RCC 7860 (cell line): ENCODE data around the gene SHTN1.

ENCODE experiments used
- DNase-seq: peaks from one replicate; pipeline ENCODE4 v3.0.0-alpha.2; 2015; ENCODE audit warnings: low spot score
- FAIRE-seq: peaks from 2 replicates; lab custom pipeline; 2012; peaks lifted over from hg19 to GRCh38; lab: Jason Lieb, UNC

SHTN1 gene

DNA sequence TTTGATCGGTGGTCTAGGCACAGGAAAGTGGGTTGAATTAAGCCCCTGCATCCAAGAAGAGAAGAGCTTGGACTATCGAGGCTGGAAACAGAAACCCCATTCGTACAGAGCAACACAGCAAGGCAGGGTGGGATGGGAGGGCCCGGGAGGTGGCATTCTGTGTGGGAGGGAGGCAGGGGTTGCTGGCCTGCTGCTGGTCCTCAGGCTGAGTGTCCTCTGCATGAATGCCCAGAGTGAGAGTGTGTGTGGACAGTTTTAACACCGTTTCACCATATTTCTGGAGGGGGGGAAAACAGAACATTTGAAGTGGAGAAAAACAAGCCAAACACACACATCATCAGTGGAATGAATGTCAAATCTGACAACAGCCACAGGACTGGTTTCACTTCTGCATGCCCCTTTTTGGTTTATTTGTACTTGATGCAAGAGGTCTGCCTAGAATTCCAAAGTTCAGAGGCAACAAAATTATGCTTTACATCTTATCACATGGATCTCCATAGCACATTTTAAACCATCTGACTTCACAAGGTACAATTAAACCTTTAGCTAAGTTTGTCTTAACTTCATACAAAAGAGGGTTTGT is 166.8 kb downstream of the SHTN1 start:
- DNase-seq = no peak
- no peak for FAIRE-seq

DNA sequence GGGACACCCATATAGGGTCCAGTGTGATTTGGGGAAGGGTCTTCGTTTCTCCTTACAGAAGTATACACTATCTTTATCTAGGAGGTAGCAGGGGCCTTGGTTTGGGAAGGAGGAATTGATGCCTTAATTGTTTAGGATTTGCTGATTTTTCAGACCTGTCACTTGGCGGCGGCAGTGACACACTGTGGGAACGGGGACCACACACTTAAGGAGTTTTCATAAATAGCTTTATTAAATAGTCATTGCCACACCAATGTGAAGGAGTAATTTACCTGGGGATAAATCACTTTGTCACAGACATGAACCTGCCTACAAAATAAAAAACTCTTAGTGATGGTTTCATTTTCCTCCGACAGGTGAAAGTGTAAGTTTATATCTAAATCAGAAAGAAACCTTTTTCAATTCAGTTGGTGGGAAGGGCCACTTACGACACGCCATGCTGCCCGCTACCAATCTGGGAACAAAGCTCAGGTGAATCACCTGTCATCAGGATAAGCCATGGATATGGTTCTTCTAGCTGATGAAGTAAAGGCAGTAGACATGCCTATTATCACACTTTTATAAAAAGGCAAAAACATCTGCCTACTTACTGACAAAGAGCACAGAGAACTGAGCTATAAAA is 168.0 kb downstream of the SHTN1 start:
- DNase-seq (no peak), FAIRE-seq (no peak)

DNA sequence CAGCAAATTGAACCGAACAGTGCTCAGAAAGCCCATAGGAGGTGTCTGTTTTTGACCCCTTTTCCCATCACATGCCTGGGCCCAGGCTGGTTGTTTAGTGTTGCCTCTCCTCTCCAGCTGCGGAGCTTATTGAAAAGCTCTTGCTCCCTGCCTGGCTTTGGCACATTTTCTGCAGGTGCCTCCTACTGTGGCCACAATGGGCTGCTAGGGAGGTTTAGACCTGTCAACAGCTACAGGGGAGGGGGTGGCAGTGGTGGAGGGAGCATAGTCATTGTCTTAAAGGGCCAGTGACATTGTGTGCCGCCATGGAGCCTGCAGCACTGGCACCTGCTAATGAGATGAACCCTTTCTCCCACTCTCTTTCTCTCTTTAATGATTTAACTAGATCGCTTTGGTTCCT is 168.9 kb downstream of the SHTN1 start:
- no peak for DNase-seq
- no peak for FAIRE-seq

DNA sequence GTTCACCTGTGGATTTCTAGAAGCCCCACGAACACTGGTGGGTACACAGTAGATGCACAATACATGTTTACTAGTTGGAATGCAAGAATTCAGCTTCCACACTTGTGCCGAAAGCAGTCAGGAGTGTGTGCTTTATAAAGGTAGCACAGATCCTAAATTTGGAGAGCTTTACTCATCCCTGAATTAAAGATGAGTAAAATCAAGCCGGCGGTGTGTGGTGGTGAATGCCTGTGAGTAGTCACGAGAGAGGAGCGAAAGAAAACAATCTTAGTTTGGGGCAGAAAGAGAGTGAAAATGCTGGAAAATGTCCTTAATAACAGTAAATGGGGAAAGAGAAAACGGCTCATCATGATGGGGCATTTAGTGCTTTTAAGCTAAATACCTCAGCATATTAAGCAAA is 169.3 kb downstream of the SHTN1 start:
- FAIRE-seq = no peak

GRCh38 chr10:116833986-116834985 is 170.7 kb downstream of the SHTN1 start:
- FAIRE-seq (no peak), DNase-seq (no peak)

More for the DNA sequence above, 169.3 kb downstream of the SHTN1 start:
- DNase-seq = no peak

DNA sequence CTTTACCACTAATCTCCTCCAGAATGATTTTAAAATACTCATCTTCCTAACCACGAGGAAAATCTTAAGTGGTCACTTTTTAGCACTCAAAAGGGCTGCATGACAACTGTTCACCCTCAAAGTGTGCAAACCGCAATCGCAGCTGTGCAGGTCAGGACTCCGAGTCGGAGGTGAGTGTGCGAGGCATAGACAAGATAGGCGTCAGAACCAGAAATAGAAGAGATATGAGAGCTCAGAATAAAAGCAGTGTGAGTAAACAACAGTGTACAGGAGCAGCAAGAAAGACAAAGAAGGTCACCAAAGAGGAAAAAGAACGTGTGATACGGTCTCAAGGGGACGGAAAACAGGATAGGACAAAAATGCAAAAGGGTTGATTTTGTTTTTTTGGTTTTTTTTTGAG is 173.2 kb downstream of the SHTN1 start:
- no peak for FAIRE-seq
- DNase-seq = no peak
